ENCODE data around the gene RASSF5.

The RASSF5 gene

DNA sequence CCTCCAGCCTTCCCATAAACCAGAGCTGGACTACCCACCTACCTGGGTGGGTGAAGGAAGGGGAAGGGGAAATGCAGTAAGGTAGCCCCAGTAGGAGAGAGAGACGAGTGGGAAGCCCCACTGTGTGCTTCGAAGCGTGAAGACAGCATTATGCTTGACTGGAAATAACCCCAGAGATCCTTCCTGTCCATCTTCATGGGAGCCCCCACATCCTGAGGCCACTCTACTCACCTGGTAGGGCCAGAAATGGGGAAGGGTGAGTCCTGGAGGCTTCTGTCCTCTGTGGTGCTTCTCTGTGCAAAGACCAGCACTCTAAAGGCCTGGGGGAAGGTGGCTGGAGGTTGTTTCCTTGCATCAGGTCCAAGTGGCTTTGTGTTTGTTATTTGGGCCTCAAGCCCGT lies 10.0 kb upstream of the RASSF5 start:
- DNase-seq (ENCODE audit: low read depth), result no peak

DNA sequence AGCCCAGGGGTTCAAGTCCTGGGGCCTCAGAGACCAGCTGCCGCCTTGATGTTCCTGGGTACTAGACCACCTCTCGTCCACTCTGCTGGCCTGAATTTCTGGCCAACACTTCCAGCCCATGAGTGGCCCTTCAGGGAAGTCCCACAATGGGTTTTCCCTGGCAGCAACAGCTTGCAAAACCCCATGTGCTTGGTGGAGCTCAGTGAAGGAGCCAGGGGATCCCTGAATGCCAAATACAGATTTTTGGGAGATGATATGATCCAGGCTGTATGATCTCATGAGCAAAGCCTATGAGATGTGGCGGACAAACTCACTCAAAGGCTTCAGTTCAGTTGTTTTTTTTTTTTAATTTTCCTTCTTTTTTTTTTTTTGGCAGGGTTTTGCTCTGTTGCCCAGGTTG lies 9.6 kb upstream of the RASSF5 start:
- no peak for DNase-seq (ENCODE audit: low read depth)

DNA sequence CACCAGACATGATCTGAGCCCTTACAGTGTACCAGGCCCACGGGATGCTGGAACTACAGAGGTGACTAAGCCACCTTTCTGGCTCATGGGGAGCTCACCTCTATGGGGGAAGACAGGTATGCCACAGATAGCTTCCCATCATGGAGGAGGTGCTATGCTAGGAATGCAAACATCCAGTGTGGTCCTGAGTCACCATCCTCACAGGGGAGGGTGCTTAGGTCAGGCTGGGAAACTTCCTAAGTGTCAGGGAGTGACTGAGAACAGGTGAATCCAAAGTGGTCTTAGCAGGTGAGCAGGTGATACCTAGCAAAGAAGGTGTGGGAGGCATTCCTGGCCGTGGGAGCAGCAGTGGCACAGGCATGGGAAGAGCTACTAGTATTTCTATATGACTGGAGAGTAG lies 8.6 kb upstream of the RASSF5 start:
- DNase-seq (ENCODE audit: low read depth), result no peak

DNA sequence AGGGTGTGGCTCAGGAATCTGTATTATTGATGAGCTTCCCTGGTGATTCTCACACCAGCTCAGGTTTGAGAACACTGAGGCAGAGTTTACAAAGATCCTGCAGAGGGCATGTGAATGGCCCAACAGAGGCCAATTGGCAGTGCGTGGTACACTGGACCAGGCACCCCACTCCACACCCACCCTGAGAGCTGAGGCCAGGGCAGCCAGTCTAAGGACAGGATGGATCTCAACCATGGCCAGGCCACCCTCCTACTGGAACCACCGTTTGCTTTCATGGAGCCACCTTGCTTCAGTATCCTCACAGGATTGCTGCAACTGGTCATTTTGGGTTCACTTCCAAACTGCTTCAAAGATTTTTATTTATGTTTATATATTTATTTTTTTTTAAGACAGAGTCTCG lies 7.3 kb upstream of the RASSF5 start:
- DNase-seq (ENCODE audit: low read depth), result no peak

DNA sequence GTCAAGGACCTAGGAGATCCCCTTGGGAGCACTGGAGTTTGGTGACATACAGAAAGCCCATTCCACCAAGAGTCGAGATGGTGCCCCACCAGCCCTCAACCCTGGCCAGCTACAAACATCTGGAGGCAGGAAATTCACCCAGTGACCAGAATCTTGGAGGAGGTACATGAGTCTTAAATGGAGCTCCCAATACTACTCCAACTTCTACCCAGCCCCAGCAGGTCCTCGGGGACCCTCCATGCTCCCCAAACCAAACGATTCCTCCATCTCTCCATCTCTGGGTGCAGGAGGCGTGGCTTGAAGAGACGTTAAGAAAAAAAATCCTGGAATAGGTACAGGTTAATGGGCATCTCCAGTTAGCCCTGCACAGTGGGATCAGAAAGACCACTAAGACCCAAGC lies 5.5 kb upstream of the RASSF5 start:
- DNase-seq (ENCODE audit: low read depth), result no peak

DNA sequence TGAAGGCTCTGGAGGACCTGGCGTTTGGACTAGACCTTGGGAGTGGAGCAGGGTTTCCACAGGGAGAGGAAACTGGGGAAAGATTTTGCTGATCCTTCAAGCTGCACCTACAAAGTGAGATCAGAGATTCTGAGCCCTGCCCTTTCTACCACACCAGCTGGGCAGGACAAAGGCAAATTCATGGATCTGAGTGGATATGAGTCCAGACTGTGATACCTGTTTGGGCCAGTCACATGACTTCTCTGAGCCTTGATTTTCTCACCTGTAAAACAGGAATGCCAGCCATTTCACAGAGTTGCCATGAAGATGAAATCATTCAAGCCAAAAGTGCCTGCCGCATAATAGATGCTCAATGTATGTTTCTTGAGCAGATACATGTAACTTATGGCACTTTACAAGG lies 4.9 kb upstream of the RASSF5 start:
- DNase-seq (ENCODE audit: low read depth), result no peak

DNA sequence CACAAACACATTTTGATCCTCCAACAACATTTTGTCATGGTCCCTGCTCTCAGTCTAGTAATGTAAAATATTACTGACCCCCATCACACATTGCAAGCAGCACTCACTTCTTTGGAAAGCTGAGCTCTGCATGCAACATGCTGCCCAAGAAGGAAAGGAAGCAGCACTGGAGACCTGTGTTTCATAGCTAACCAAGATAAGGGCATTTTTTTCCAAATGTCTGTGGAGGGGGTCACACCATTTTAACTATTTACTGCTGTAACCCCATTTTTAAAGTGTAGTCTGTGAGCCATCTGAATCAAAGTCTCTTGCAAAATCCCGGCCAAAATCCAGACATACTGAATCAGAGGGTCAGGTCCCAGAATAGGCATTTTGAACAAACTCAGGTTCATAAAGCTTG lies 4.5 kb upstream of the RASSF5 start:
- no peak for DNase-seq (ENCODE audit: low read depth)

DNA sequence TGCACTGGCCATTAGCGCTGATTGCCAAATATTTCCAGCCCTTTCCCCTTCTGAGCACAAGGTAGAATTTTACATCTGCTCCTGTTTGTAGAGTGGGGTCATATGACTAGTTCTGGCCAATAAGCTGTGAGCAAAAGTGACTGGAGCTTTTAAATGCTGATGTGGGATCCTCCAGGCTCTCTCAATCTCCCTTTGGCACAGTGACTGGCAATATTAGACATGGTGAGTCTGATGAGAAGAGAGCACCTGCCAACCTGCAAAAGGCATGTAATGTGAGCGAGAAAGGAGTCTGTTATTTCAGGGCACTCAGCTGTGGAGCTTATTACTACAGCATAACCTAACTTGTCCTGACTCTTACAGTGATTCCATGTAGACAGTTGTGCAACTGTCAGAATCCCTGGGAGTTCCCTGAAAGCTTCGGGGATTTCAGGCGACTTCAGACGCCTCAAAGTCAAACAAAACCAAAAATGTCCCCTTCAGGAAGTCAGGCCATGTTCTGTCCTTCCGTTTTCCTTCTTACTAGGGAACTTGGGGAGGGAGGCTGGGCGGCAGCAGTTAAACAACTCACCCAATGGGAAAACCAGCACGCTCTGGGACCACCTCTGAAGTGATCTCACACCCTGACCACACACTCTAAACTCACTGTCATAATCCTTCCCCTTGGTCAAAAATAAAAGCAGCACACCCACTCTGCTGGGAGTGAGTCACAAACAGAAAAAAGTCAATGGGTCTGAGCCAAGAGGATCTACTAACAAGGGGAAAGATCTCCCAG lies 3.6 kb upstream of the RASSF5 start:
- peak; percentile 94 for DNase-seq (ENCODE audit: low read depth)

DNA sequence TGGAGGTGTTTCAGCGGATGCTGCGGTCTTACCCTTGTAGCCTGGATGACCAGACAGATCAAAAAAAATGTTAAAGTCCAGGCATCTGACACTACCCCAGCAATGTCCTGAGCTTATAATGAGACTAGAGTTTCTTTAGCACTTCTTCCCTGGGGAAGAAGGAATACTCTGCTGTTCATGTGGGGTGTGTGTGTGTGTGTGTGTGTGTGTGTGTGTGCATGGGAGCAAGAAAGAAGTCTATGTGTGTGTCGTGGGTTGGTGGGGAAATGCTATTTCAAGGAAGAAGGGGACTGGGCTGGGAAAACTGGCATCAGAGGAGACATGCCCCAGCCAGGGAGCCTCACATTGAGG lies 3.0 kb upstream of the RASSF5 start:
- DNase-seq (ENCODE audit: low read depth), result no peak

DNA sequence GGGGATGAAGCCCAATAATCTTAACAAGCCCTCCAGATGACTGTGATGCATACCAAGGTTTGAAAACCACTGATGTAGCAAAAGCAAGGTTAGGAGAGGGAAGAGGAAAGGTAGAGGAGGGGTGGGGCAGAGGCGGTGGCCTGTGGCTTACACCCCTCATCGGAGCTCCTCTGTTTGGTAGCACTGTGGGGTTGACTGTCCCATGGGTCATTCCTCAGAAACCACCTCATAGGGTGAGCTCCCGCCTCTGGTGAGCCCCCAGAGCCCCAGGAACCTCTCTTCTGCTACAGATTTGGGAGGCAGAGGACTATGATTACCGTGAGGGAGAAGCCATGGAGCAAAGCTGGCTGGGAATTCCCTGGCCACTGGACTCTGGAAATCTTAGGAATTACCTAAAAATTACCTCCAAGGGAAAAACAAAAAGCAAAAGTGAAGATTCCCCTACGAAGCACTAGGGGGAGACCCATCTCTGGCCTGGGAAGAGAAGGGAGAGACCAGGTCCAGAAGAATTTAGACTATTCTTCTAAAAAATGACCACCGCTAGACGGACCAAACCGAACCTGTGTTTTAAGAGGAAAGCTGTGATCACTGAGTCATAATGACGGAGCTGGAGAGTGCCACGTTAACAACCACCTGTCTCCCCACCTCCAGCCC lies 1.5 kb upstream of the RASSF5 start:
- no peak for DNase-seq (ENCODE audit: low read depth)

DNA sequence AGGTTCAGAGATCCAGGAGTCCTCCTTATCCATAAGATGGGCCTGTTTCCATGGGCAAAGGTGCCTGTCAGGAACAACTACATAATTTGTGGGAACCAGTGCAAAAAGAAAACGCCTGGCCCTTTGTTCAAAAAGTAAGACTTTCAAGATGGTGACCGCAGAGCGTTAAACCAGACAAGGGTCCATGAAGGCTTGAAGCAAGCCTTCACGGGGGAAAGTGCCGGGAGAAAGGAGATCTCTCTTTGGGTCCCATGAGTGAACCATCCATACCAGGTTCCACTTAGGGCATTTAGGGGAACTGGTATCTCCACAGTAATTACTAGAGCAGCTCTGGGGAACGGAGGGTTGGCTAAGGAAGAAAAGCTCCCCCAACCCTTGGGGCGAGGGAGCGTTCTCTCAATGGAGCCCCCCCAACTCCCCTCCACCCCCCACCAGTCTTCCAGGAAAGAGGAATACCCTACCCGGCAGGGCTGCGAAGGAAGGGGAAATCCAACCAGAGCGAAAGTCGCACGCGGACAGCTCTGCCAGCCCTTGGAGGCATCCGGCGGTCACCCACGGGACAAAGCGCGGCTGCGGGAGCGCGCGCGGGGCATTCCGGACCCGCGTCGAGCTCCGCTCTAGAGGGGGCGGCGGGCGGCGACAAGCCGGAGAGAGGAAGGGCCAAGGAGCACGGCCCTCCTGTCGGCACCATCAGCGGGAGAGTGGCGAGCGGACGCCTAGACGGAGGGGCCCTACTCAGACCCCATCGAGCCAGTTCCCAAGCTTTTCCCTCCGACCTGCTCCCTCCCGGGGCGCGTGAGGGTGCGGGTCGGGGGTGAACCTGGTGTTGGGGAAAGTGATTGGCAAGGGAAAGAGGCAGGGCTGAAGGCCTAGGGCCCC lies 687 bp upstream of the RASSF5 start:
- no peak for DNase-seq (ENCODE audit: low read depth)

DNA sequence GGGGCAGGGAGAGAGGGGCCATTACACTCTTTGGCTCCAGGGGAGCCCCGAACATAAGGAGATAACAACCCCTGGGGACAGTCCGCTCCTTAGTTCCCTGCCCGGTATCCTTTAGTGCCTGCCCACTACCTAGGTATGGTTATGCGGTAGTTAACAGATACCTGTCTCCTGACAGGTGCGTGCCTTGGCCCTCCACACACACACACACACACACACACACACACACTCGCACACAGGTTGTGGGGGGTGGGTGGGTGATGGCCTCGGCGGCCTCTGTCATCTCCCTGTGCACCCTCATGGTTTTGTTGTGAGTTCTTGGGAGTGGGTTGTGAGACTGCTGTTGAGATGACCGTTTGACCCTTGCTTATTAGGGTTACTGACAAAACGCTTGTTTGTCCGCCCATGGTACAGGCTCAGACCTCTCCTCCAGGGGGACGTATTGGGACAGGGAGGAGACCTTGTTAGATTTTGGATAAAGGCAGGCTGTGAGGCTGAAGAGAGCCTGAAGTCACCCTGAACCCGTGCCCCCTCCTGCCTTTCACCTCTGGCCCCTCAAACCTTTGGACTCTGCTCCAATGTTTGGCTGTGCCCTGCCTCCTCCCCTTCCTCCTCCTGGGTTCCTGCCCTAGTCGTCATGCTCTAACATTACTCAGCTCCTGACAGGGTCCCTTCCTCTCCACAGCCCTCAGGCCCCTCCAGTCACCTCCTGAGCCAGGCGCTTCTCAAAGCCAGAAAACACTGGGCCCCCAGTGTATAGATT lies 979 bp downstream of the RASSF5 start:
- DNase-seq (ENCODE audit: low read depth), result no peak

DNA sequence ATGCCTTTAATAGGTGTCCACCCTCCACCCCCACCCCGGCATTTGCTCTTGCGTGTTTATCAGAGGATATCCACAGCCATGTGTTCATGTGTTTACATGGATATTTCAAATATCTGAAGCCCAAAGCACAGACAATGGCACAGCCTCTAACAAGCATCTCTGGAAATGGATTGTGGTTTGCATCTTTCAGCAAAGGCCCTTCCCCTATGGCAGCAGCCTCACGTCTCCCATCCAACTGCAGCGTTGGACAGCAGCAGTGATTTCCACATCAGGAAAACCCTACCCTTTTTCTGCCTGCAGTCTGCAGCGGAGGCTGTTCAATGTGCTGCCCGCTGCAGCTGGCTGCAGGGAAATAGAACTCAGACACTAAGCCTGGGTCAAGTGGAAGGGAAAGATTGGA lies 1.6 kb downstream of the RASSF5 start:
- DNase-seq (ENCODE audit: low read depth), result no peak

DNA sequence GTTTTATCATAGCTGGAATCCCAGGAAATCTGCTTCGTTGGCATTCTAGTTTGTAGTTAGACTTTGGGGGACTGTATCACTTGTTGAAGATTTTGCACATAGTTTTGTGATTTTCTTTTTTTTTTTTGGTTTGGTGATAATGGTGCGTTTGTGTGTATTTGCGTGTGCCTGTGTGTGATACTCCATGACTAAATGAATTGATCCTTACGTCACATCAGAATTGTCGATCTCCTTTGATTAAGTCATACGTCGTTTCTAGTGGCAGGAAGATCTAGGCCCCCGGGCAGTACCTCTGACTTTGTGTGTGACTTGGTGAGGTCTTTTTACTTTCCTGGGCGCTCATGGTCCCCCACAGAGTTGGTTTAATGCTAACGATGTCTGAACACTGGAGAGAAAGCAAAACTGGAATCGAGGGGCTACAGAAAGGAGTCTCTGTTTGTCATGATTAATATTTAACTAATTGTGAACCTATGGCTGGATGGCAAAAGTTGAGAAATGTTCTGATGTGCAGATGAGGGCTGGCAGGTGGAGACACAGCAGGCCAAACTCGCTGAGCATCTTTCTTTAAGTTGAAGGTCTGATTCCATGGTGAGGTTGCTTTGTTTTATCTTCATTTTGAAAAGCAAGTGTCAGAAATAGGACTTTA lies 2.4 kb downstream of the RASSF5 start:
- DNase-seq (ENCODE audit: low read depth), result no peak

DNA sequence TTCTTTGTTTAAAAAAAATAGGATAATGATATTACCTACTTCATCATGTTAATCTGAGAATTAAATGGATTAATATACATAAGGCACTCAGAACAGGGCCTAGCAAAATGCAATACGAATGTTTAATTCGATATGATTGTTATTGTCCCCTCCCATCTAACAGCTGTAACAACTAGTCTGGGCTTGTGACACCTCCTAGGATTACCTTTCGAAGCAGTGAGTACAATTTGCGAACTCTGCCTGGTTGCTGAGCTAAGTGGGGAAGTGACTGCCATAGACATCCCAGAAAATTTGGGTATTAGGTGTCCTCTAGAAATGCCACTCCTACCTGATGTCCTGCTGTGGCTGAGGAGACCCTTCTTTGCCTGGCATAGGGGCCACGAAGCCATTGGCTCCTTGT lies 3.0 kb downstream of the RASSF5 start:
- DNase-seq (ENCODE audit: low read depth), result no peak

DNA sequence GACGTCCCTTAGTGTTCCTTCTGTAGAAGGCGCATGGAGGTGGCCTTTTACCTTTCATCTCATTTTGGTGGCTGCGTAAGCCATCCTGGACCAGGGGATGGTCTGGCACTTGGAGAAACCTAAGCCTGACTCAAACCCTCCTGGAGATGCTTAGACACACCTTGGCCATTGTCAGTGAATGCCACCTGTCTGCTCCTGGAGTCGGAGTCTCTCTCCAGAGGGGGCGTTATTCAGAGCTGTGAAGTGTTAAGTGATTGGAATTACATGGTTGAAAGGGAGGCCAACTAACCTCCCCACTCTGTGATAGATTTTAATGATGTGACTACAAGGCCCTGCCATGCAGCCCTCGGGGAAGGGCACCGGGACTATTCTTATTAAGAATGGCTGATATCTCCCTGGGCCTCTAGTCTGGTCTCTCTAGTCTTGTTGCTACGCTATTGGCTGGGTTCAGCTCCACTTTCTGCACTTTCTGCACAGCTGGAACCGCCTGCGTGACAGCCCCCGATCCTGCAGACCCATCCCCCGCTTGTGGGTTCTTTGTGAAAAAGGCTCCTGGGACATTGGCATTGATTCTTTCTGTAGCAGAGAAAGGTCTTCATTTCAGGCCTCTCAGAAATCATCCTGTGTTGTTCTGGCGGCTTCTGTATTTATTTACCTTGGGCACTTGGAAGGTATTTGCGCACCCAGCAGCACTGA lies 4.2 kb downstream of the RASSF5 start:
- no peak for DNase-seq (ENCODE audit: low read depth)

DNA sequence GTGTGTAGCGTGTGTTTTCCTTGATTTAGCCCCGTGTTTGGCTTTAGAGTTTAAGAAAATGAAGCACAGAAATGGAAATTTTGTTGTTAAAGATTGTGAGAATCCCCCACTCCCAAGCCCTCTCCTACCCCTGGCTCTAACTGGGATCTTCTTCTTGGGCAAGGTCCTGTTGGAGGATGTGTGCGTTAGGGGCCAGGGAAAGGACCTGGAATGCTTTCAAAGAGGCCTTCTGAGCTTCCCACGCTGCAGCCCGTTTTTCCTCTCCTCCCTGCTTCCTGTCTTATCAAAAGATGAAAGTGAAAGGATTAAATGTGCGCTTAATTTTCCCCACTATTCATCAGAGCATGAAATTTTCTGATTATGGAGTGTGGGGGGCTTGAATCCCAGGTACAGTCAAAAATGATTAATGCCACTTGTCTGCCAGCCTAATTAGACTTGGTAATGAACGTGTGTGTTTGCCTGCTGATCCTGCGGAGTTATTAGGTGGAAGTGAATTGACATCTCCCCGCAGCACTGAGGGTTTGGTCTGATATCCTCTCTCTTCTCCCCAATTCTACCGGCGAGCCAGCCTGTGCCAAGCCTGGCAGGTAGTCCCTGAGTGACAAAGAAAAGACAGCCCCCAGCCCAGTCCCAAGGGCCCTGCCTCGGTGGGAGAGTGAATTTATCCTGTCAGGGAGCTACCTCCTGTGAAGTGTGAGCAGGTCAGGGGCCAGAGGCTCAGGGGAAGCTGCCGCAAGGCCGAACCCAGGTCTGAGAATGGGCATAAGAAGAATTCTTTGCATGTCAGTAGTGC lies 4.9 kb downstream of the RASSF5 start:
- no peak for DNase-seq (ENCODE audit: low read depth)

DNA sequence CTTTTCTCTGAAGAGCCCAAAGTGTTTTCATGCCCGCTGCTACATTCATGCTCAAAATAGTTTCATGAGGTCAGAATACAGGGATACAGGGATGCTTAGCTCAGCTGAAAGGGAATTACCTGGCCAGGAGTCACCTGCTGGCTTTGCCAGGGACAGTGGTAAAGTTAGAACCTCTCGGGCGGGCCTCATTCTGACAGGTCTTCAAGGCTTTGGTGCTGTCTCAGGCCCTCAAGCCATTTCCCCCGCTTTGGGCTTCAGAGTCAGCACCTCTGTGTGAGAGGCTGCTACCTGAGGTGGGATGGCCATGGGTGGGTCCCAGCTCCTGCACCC lies 5.5 kb downstream of the RASSF5 start:
- no peak for DNase-seq (ENCODE audit: low read depth)

DNA sequence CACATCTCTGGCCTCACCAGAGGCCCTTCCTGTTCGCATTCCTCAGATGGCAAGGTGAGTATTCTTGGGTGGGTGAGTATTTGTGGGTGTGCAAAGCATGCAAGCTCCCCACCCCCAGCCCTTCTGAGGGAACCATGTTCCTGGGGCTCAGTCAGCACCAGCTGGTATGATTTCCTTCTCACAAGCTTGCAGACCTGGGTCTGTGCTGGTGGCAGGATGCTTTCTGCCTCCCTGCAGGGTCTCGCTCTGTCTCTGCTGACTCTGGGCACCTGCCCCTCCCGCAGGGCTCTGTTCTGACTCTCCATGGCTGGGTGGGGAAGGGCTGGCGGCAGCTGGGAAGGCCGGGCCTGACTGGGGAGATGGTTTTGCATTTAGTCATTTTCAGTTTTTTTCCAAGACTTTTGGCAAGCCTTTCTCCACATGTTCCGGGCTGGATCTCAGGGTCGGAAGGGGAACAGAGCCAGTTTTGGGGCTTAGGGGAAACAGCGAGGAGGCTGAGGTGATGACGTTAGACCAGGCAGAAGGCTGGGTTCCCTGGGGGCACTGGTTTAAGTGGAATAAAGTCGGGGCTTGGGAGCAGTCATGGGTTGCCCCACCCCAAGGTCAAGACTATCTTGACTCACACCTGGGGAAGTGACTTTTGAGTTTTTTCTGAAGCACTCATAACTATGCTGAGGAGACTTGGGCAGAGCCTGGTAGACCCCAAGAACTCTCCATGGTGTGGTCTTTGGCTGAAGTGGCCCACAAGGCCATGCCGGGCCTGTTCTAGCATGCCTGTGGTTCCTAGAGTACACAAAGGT lies 6.2 kb downstream of the RASSF5 start:
- peak; percentile 66 for DNase-seq (ENCODE audit: low read depth)

Data from GM04504 (cell line).